GM19452 (cell line): ENCODE measurements around the gene HOMER2.
"Not testable (repeated sequence)": the region's sequence is repeated elsewhere in the genome, so short reads cannot be mapped to it uniquely, and the experiment has no call there.

Source experiments
- ATAC-seq: cut with Tn5 transposase; IDR thresholded peaks from one replicate; pipeline ENCODE4 v1.9.1; 2021; ENCODE audit not compliant: unreplicated experiment

Gene HOMER2

GRCh38 chr15:82865981-82866380, 86.5 kb downstream of the HOMER2 start:
- ATAC-seq = not testable (repeated sequence)

- ATAC-seq = not testable (repeated sequence)
Observed at GRCh38 chr15:82865581-82865980, 86.9 kb downstream of the HOMER2 start.

GRCh38 chr15:82864967-82865366, 87.6 kb downstream of the HOMER2 start:
- ATAC-seq = no peak

- no peak for ATAC-seq
Observed at GRCh38 chr15:82862886-82863285, 89.6 kb downstream of the HOMER2 start.

GRCh38 chr15:82858932-82859331, 93.6 kb downstream of the HOMER2 start:
- no peak for ATAC-seq

- ATAC-seq = no peak
Observed at GRCh38 chr15:82856397-82857170, 95.9 kb downstream of the HOMER2 start.

GRCh38 chr15:82855286-82856100, 97.0 kb downstream of the HOMER2 start:
- ATAC-seq = no peak

- ATAC-seq = no peak
Observed at GRCh38 chr15:82854554-82854953, 98.0 kb downstream of the HOMER2 start.

- ATAC-seq = no peak
Observed at GRCh38 chr15:82852941-82853561, 99.5 kb downstream of the HOMER2 start.

GRCh38 chr15:82851981-82852511, 100.5 kb downstream of the HOMER2 start:
- ATAC-seq = no peak

GRCh38 chr15:82851306-82851850, 101.1 kb downstream of the HOMER2 start:
- no peak for ATAC-seq

GRCh38 chr15:82850731-82851130, 101.8 kb downstream of the HOMER2 start:
- ATAC-seq = no peak

GRCh38 chr15:82849556-82850512, 102.7 kb downstream of the HOMER2 start:
- ATAC-seq = no peak

GRCh38 chr15:82848241-82848993, 104.1 kb downstream of the HOMER2 start:
- no peak for ATAC-seq

GRCh38 chr15:82847703-82848102, 104.8 kb downstream of the HOMER2 start:
- ATAC-seq = no peak

- ATAC-seq = no peak
Observed at GRCh38 chr15:82846621-82847020, 105.9 kb downstream of the HOMER2 start.

- no peak for ATAC-seq
Observed at GRCh38 chr15:82845686-82846085, 106.8 kb downstream of the HOMER2 start.

- ATAC-seq = no peak
Observed at GRCh38 chr15:82843566-82843965, 109.0 kb downstream of the HOMER2 start.

- ATAC-seq = no peak
Observed at GRCh38 chr15:82840166-82840565, 112.4 kb downstream of the HOMER2 start.
